MCF 10A (cell line): ENCODE data around the gene DPEP2. TPM values are rescaled to one million over a fixed set of nuclear protein-coding genes. Genes with fewer than 3 reads are reported as not detected.
A peak's percentile ranks its signal among the peaks of the same experiment; 100 is the strongest.
"Not testable (repeated sequence)": the region's sequence is repeated elsewhere in the genome, so short reads cannot be mapped to it uniquely, and the experiment has no call there.

Experiments
- BruUV-seq: library from RNA; stranded (reverse); fragments of 400-500 nt; replicated peaks from 2 replicates; lab custom pipeline; 2021; lab: Mats Ljungman, UMichigan
- CTCF ChIA-PET: fragments of 300-600 bp; sonication (Branson Sonifier 250); formaldehyde crosslinking; extraction: SDS; loops from one replicate; lab custom pipeline; 2021; ENCODE audit warnings: antibody characterized with exemption, inconsistent platforms; lab: Yijun Ruan, JAX
- POLR2A ChIA-PET: fragments of 300-600, 350-650 bp; sonication (Branson Sonifier 250); formaldehyde crosslinking; extraction: SDS; loops from one replicate; lab custom pipeline; 2020; ENCODE audit warnings: antibody characterized with exemption, inconsistent platforms; lab: Yijun Ruan, JAX
- DNase-seq: peaks from one replicate; pipeline ENCODE4 v3.0.0-alpha.2; 2018; ENCODE audit not compliant: unreplicated experiment
- H3K27ac Mint-ChIP-seq: one replicate; pipeline ENCODE4 v1.8.0; 2022; ENCODE audit warnings: mild to moderate bottlenecking, low read depth, mixed read lengths; ENCODE audit not compliant: unreplicated experiment
- H3K27me3 Mint-ChIP-seq: one replicate; pipeline ENCODE4 v1.8.0; 2022; ENCODE audit warnings: mixed read lengths; ENCODE audit not compliant: insufficient read depth, unreplicated experiment
- H3K36me3 Mint-ChIP-seq: one replicate; pipeline ENCODE4 v1.8.0; 2022; ENCODE audit warnings: mild to moderate bottlenecking, moderate library complexity, mixed read lengths; ENCODE audit not compliant: insufficient read depth, unreplicated experiment
- H3K4me1 Mint-ChIP-seq: one replicate; pipeline ENCODE4 v1.8.0; 2022; ENCODE audit warnings: mixed read lengths; ENCODE audit not compliant: insufficient read depth, unreplicated experiment
- H3K4me3 Mint-ChIP-seq: one replicate; pipeline ENCODE4 v1.8.0; 2022; ENCODE audit warnings: mild to moderate bottlenecking, moderate library complexity, mixed read lengths; ENCODE audit not compliant: unreplicated experiment
- H3K9me3 Mint-ChIP-seq: one replicate; pipeline ENCODE4 v1.8.0; 2022; ENCODE audit warnings: mixed read lengths; ENCODE audit not compliant: unreplicated experiment
- intact Hi-C: fragments of 100-400 bp; cut with micrococcal nuclease; formaldehyde crosslinking; loops from 2 replicates; pipeline ENCODE4 v1.14.1; 2022
- total RNA-seq: library from RNA; stranded (reverse); gene quantifications from 2 replicates; pipeline ENCODE4 v1.2.3, GENCODE V29; 2022
- TF ChIP-seq, protein P1 (sequence below): fragments of 200-600 bp; IDR thresholded peaks from one replicate; pipeline ENCODE4 v1.8.0; 2022; ENCODE audit warnings: antibody characterized with exemption, mild to moderate bottlenecking; ENCODE audit not compliant: unreplicated experiment

The DPEP2 gene
- total RNA-seq, 1 experiment from 2014 or later = not detected

DNA sequence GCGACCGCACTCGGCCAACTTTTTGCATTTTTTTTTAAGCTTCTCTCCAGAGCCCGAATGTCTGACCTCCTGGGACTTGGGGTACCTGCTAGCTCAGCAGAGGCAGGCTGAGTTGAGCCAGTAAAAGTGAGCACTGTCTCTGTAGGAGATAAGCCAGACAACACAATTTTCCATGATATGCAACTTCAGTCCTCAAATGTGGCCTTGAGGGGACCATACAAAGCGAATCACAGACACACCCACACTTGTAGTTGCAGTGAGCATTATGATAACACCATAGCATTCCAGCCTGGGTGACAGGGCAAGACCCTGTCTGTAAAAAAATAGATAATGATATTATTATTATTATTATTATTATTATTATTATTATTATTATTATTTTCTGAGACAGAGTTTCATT, 2.6 kb downstream of the DPEP2 start:
- Mint-ChIP-seq H3K9me3 (no peaks in the 10 kb centered on the region), H3K27ac (no peak overlapping the region), H3K36me3 (no peaks in the 10 kb centered on the region), H3K4me3 (no peak overlapping the region), H3K27me3 (no peaks in the 10 kb centered on the region), H3K4me1 (peaks cover 5% of the 10 kb centered on the region)
- ChIA-PET POLR2A (no interaction called here), CTCF (no interaction called here)
- no TSS peak for BruUV-seq
- DNase-seq = no peak
- intact Hi-C loops = no loop called here
- TF ChIP-seq, protein P1, sequence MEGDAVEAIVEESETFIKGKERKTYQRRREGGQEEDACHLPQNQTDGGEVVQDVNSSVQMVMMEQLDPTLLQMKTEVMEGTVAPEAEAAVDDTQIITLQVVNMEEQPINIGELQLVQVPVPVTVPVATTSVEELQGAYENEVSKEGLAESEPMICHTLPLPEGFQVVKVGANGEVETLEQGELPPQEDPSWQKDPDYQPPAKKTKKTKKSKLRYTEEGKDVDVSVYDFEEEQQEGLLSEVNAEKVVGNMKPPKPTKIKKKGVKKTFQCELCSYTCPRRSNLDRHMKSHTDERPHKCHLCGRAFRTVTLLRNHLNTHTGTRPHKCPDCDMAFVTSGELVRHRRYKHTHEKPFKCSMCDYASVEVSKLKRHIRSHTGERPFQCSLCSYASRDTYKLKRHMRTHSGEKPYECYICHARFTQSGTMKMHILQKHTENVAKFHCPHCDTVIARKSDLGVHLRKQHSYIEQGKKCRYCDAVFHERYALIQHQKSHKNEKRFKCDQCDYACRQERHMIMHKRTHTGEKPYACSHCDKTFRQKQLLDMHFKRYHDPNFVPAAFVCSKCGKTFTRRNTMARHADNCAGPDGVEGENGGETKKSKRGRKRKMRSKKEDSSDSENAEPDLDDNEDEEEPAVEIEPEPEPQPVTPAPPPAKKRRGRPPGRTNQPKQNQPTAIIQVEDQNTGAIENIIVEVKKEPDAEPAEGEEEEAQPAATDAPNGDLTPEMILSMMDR = no peak

DNA sequence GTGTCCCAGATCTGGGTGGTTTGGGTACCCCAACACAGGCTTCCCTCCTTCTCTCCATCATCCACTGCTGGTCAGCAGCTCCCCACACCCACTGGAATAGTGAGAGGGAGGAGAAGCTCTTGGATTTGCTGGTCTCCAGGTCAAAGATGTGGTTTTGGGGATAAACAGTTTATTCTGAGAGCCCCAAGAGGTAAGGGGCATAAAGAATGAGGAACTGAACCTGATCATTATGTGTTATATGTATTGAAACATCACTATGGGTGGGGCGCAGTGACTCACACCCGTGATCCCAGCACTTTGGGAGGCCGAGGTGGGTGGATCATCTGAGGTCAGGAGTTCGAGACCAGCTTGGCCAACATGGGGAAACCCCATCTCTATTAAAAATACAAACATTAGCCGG, 3.9 kb downstream of the DPEP2 start:
- Mint-ChIP-seq H3K9me3 (no peaks in the 10 kb centered on the region), H3K27ac (no peak overlapping the region), H3K4me3 (no peak overlapping the region), H3K36me3 (no peaks in the 10 kb centered on the region), H3K4me1 (peaks cover 3% of the 10 kb centered on the region), H3K27me3 (no peaks in the 10 kb centered on the region)
- POLR2A ChIA-PET = no interaction called here
- intact Hi-C loops = no loop called here
- TF ChIP-seq, protein P1 = no peak
- no peak for DNase-seq
- no TSS peak for BruUV-seq
- CTCF ChIA-PET = interaction anchor here (0.6 to 1.2 kb wide), 2 partner anchors 13 to 290 kb away, joined by 3 read pairs; no protein-coding TSS in a partner anchor

DNA sequence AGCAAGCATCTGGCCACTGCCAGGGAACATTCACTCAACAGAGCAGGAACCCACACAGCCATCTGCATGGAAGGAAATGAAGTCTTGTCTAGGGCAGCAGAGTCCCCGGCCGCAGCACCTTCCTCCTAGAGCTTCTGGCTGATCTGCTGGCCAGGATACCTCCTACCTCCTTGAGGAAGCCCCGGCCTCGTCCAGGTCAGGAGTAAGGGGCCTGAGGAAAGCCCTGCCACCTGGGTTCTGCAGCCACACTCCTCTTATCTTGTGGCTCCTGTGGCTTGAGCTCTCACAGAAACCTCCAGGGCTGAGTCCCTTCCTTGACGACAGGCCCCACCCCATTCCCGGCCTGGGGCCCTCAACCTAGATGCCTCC, 5.3 kb downstream of the DPEP2 start:
- BruUV-seq, H3K36me3 Mint-ChIP-seq, POLR2A ChIA-PET, H3K27me3 Mint-ChIP-seq, intact Hi-C loops, H3K4me1 Mint-ChIP-seq, H3K9me3 Mint-ChIP-seq, DNase-seq: not testable (repeated sequence)
- peak overlapping the region; percentile 53 for H3K4me3 Mint-ChIP-seq
- CTCF ChIA-PET = interaction anchor here (0.6 to 1.4 kb wide), 17 partner anchors 9 to 1089 kb away, joined by 3 to 11 read pairs (median 3); partner anchors contain the start of genes DDX28 and DUS2
- peak overlapping the region; percentile 82 for H3K27ac Mint-ChIP-seq

DNA sequence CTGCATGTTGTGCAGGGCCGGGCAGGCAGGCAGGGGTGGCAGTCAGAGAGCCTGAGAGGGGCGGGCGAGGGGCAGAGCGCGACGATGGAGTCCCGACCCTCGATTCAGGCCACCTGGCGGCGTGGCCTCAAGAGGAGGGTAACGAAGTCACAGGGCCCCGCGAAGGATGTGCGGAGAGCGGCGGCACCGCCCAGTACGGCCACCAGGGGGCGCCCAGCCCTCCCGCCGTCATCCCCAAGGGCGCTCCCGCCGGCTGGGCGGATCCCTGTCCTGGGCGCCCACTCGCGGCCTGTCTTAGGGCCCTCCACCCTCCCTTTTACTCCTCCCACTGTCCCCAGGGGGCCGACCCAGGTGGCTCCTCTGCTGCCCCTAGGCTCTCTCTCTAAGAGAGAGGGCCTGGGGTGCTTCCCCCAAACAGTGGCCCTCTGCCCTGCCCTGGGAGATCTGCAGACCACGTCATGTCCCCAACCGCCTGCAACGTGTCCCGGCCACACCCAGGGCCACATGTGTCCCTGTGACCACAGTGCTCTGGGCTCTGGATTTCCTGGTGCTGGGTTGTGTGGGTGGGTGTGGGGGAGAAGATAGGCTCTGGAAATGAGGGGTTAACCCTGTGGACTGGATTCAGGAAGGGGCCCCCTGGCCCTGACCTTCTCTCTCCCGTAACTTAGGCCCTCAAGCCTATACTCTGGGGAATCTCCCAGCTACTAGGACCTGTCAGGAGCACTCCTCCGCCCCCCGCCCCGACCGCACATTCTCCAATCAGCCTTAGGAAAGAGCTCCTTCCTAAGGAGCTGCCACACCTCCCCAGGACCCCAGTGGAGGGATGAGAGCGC, 5.9 kb downstream of the DPEP2 start:
- H3K36me3 Mint-ChIP-seq = no peaks in the 10 kb centered on the region
- CTCF ChIA-PET = interaction anchor here (0.6 to 1.4 kb wide), 20 partner anchors 9 to 1090 kb away, joined by 3 to 11 read pairs (median 4); partner anchors contain the start of genes DDX28 and DUS2

More for the DNA sequence above, 5.9 kb downstream of the DPEP2 start:
- Mint-ChIP-seq H3K27me3 (no peaks in the 10 kb centered on the region), H3K9me3 (no peaks in the 10 kb centered on the region), H3K4me1 (no peaks in the 10 kb centered on the region), H3K4me3 (peak overlapping the region; percentile 53), H3K27ac (peak overlapping the region; percentile 82)
- BruUV-seq = no TSS peak
- TF ChIP-seq, protein P1 = peak; percentile 98
- POLR2A ChIA-PET = interaction anchor here (1.2 kb wide), 1 partner anchor 11 kb away, joined by 3 read pairs; no protein-coding TSS in a partner anchor
- intact Hi-C loops = loop anchor here (1.0 kb wide), 2 partner anchors 47 to 236 kb away; no protein-coding TSS in a partner anchor
- peak; percentile 62 for DNase-seq
